Measurements from ENCODE around the gene STEAP4.

DNA sequence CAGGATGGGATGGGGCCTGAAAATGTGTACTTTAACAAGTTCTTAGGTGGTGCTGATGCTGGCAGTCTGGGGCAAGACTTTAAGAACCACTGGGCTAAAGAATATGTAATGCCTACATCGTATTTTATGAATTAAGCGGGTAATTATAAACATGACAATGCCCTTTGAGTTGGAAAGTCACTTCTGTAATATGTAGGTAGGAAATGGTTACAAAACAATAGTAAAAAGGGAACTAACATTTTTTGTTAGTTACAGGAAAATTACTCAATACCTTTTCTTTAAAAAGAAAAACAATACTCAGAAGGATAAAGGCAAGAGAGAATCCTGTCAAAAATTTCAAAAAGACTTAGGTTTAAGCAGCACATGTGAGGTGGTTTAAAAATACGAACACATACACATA, 48.3 kb upstream of the STEAP4 start:
- TF ChIP-seq NR3C1 (CRISPR knock-in tag; conservative IDR thresholded peaks at IDR 0.05; ENCODE audit: low read depth) (no peak), CREB1 (CRISPR knock-in tag; IDR thresholded peaks at IDR 0.05) (no peak), CTCF (IDR thresholded peaks at IDR 0.05) (no peak), KAT7 (CRISPR knock-in tag; IDR thresholded peaks at IDR 0.05; ENCODE audit: borderline replicate concordance) (no peak), SOX15 (CRISPR knock-in tag; IDR thresholded peaks at IDR 0.05) (no peak), SMAD3 (CRISPR knock-in tag; IDR thresholded peaks at IDR 0.05; ENCODE audit: borderline replicate concordance) (no peak), ATF2 (CRISPR knock-in tag; IDR thresholded peaks at IDR 0.05; ENCODE audit: borderline replicate concordance, low read depth) (no peak), MXD4 (CRISPR knock-in tag; IDR thresholded peaks at IDR 0.05; ENCODE audit: borderline replicate concordance) (no peak)
